ENCODE measurements around the gene TOMM70. TPM values are rescaled to one million over a fixed set of nuclear protein-coding genes. Genes with fewer than 3 reads are reported as not detected.

Gene TOMM70
- total RNA-seq, 1 donor from 2014 or later: 33.9 TPM

DNA sequence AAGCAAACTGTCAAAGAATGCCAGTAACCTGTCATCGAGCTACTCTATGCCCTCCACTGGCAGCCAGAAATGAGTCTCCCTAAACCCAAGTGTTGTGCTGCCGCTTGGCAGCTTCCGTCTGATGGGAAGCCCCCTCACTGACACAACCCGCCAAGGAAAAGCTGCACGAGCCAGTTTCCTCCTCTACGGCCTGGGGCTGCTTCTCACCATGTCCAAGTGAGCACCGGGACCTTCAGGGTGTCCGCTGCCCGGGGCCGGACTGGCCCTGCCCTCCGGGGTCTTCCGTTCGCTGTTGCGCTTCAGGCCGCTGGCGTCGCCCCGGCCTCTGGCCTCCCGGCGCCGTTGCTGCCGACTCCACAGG is 490 bp downstream of the TOMM70 start:
- H3K9me3 Mint-ChIP-seq (ENCODE audit: low read depth): no peaks in the 10 kb centered on the region
- peak overlapping the region; percentile 93 for H3K4me3 Mint-ChIP-seq (ENCODE audit: unreplicated experiment)
- no peaks in the 10 kb centered on the region for H3K36me3 Mint-ChIP-seq (ENCODE audit: low read depth)
- TF ChIP-seq, protein P1, sequence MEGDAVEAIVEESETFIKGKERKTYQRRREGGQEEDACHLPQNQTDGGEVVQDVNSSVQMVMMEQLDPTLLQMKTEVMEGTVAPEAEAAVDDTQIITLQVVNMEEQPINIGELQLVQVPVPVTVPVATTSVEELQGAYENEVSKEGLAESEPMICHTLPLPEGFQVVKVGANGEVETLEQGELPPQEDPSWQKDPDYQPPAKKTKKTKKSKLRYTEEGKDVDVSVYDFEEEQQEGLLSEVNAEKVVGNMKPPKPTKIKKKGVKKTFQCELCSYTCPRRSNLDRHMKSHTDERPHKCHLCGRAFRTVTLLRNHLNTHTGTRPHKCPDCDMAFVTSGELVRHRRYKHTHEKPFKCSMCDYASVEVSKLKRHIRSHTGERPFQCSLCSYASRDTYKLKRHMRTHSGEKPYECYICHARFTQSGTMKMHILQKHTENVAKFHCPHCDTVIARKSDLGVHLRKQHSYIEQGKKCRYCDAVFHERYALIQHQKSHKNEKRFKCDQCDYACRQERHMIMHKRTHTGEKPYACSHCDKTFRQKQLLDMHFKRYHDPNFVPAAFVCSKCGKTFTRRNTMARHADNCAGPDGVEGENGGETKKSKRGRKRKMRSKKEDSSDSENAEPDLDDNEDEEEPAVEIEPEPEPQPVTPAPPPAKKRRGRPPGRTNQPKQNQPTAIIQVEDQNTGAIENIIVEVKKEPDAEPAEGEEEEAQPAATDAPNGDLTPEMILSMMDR (IDR thresholded peaks at IDR 0.05): no peak
- peaks cover 72% of the 10 kb centered on the region for H3K4me1 Mint-ChIP-seq (ENCODE audit: low read depth)
- H3K27me3 Mint-ChIP-seq (ENCODE audit: low read depth): no peaks in the 10 kb centered on the region
- H3K27ac Mint-ChIP-seq (ENCODE audit: unreplicated experiment): peak overlapping the region; percentile 98
- DNase-seq (ENCODE audit: low spot score): no peak

DNA sequence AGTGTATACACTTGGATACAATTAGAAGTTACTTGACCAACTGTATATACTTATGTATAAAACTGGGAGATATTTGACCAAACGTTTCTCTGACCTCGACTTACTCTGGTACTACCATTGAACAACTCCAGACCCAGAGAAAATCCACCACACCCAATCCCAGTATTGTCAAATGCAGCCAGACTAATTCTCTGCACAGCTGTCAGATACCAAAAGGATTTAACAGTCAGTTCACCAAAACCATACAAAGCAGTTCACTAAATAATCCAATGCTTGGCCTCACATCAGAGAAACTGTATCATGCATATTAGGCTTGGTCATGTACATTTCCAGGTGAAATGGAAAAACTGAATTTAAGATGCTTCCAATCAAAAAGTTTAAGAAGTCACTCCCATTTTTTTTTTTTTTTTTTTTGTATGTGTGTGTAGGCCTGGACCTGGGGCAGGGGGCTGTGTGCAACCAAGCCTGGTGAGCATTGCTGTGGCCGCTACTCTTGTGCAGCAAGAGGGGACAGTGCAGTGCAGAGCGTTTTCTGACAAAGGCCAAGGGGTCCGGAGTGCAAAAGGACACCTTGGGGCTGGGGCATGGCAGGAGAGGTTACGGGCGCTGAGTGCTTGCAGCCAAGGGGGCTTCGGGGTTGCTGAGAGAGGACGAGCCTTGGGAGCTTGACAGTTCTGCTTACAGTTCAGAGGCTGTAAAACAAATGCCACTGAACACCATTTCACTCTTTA is 1.4 kb downstream of the TOMM70 start:
- peak overlapping the region; percentile 93 for H3K4me3 Mint-ChIP-seq (ENCODE audit: unreplicated experiment)
- H3K27ac Mint-ChIP-seq (ENCODE audit: unreplicated experiment): peak overlapping the region; percentile 98
- peaks cover 68% of the 10 kb centered on the region for H3K4me1 Mint-ChIP-seq (ENCODE audit: low read depth)
- no peaks in the 10 kb centered on the region for H3K36me3 Mint-ChIP-seq (ENCODE audit: low read depth)
- DNase-seq (ENCODE audit: low spot score): no peak
- H3K9me3 Mint-ChIP-seq (ENCODE audit: low read depth): no peaks in the 10 kb centered on the region
- no peaks in the 10 kb centered on the region for H3K27me3 Mint-ChIP-seq (ENCODE audit: low read depth)
- TF ChIP-seq, protein P1 (IDR thresholded peaks at IDR 0.05): no peak

DNA sequence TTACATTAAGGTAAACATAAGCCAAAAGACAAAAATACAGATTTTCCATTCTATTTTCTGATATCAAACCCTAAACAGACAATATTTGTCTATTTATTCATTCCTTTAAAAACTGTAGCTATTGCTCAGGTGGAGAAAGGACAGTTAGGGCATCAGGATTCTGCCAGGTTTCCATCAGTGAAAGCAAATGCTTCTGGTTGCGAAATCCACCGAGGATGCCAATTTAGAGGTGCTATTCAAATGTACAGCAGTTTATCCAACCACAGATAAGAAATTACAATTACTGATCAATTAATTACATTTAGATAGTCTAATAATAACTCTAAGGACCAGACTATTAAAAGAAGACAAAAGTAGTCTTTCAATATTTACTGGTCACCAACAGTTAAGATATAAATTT is 3.9 kb downstream of the TOMM70 start:
- no peaks in the 10 kb centered on the region for H3K36me3 Mint-ChIP-seq (ENCODE audit: low read depth)
- no peak overlapping the region for H3K4me3 Mint-ChIP-seq (ENCODE audit: unreplicated experiment)
- peaks cover 49% of the 10 kb centered on the region for H3K4me1 Mint-ChIP-seq (ENCODE audit: low read depth)
- H3K27me3 Mint-ChIP-seq (ENCODE audit: low read depth): no peaks in the 10 kb centered on the region
- TF ChIP-seq, protein P1 (IDR thresholded peaks at IDR 0.05): no peak
- H3K9me3 Mint-ChIP-seq (ENCODE audit: low read depth): no peaks in the 10 kb centered on the region
- no peak for DNase-seq (ENCODE audit: low spot score)
- no peak overlapping the region for H3K27ac Mint-ChIP-seq (ENCODE audit: unreplicated experiment)

DNA sequence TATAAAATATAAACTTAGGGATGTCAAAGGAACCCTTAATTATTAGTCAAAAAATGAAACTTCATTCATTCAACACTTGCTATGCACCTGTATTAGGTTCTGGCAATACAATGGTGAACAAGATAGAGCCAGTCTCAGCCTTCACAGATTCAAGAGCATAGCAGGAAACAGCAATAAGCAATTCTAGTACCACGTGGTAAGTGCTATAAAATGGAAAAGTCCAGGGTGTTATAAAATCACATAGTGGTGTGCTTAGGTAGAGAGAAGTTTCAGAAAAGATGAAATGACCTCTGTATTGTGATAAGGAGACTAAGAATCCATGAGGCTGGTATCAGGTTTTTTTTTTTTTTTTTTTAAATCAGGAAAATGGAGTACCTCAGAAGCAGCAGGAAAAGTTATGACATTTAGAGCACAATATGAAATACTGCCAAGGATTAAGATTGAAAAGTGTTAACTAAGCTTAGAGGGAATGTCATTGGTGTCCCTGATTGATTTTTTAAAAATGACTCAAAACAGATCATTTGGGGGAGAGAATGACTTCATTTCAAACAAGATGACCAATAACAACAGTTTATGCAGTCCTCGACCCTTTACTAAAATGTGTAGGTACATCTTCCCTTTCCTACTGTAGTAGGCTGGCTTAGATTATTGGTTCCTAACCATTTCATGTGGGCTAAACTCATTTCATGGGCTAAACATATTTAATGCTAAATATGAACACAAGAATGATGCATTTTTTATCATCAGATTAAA is 5.0 kb downstream of the TOMM70 start:
- H3K4me1 Mint-ChIP-seq (ENCODE audit: low read depth): peaks cover 49% of the 10 kb centered on the region
- TF ChIP-seq, protein P1 (IDR thresholded peaks at IDR 0.05): no peak
- no peaks in the 10 kb centered on the region for H3K27me3 Mint-ChIP-seq (ENCODE audit: low read depth)
- DNase-seq (ENCODE audit: low spot score): no peak
- no peak overlapping the region for H3K4me3 Mint-ChIP-seq (ENCODE audit: unreplicated experiment)
- no peaks in the 10 kb centered on the region for H3K9me3 Mint-ChIP-seq (ENCODE audit: low read depth)
- no peak overlapping the region for H3K27ac Mint-ChIP-seq (ENCODE audit: unreplicated experiment)
- no peaks in the 10 kb centered on the region for H3K36me3 Mint-ChIP-seq (ENCODE audit: low read depth)

DNA sequence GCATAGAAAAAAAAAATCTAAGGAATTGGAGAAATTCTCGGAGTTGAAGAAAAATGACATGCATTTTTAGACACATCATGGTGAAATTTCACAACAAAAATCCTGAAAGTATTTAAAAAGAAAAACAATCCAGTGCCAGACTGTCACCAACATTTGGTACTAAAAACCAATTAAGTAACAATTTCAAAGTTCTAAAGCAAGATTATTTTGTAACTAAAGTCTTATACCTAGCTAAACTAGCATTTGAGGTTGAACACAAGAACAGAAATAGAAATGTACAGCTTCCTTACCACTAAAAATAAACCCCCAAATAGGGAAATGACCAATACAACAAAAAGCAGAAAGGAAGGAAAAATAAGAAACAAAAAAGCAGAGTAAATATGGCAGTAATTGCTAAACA is 11.9 kb downstream of the TOMM70 start:
- Mint-ChIP-seq H3K9me3 (ENCODE audit: low read depth) (peaks cover 12% of the 10 kb centered on the region), H3K36me3 (ENCODE audit: low read depth) (peaks cover 11% of the 10 kb centered on the region)

More for the DNA sequence above, 11.9 kb downstream of the TOMM70 start:
- no peak for DNase-seq (ENCODE audit: low spot score)
- Mint-ChIP-seq H3K27me3 (ENCODE audit: low read depth) (no peaks in the 10 kb centered on the region), H3K4me3 (ENCODE audit: unreplicated experiment) (no peak overlapping the region), H3K27ac (ENCODE audit: unreplicated experiment) (no peak overlapping the region), H3K4me1 (ENCODE audit: low read depth) (peaks cover 52% of the 10 kb centered on the region)
- TF ChIP-seq, protein P1 (IDR thresholded peaks at IDR 0.05): no peak
